Measurements from ENCODE around the gene SLC30A1.

DNA sequence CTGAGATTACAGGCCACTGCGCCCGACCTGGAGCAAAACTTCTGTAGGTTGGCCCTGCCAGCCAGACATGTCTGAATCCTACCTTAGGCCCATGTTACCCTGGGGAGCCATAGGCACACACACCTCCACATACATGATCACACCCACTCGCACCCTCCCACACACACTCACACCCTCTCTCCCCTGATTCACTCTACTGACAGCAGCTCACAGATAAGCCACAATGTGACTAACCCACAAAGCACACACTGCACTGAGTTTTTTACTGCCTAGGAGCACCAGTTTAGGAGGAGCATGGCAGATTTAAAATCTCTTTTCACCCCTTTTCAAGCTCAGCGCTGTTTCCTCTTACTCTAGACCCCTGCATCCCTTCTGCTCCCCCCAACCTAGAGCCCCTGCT is 41.7 kb downstream of the SLC30A1 start:
- no peak for TF ChIP-seq CTCF (IDR thresholded peaks at IDR 0.05)
- TF ChIP-seq POLR2AphosphoS5 (IDR thresholded peaks at IDR 0.05) = no peak

Data from sigmoid colon (tissue), 4 donors.